Activated CD8-positive, alpha-beta memory T cell treated with anti-CD3 and anti-CD28 coated beads, Interleukin-2, amount 10 ng/mL, durations not matched to agents 7 days and 5 days (primary cell): Measurements from ENCODE around the gene CCL24. TPM values are rescaled to one million over a fixed set of nuclear protein-coding genes. Genes with fewer than 3 reads are reported as not detected.

ENCODE experiments used
- total RNA-seq, 2 experiments: library from RNA; stranded (reverse); gene quantifications; one replicate each; pipeline ENCODE4 v1.2.3, GENCODE V29; 2021

CCL24 gene
- total RNA-seq, 2 experiments from 2014 or later = not detected

Other genes with a start within 250 kb of the CCL24 start
- gene HIP1, start 74.9 kb downstream of the CCL24 start, total RNA-seq = 10 to 100 TPM in 1 of 2 experiments, 1 to 10 TPM in 1; 7.6 to 11.8 TPM
- gene CCL26, start 41.6 kb downstream of the CCL24 start, total RNA-seq = not detected
- 10 to 100 TPM; 25.4 to 48.0 TPM for gene RHBDD2, start 65.2 kb upstream of the CCL24 start, total RNA-seq
- gene POR, start 101.3 kb upstream of the CCL24 start, total RNA-seq = 10 to 100 TPM; 52.0 to 57.6 TPM
- 10 to 100 TPM; 25.4 to 27.0 TPM for gene TMEM120A, start 180.8 kb upstream of the CCL24 start, total RNA-seq
- 10 to 100 TPM; 42.6 to 43.6 TPM for gene STYXL1, start 234.2 kb upstream of the CCL24 start, total RNA-seq
- 100 to 1,000 TPM; 186 to 230 TPM for gene MDH2, start 234.3 kb upstream of the CCL24 start, total RNA-seq